ENCODE measurements around the gene NLGN1.

DNA sequence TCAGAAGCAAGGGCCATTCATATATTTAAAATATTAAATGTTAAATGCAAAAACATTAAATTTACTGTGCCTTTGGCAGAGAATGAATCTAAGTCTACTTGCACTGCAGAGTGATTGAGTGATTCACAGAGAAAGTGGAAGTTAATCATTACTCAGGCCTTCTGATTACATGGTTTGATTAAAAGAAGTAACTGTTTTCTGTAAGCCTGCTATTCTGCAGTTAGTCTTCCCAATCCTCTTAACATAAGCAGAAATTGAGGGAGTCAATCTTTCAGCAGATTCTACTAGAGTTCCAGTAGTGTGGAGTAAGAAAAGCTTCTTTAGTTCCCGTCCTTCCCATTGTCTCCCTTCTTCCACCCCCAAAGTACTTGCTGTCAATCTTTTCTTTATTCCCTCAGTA is 1.5 kb downstream of the NLGN1 start:
- TF ChIP-seq ZFX (CRISPR knock-in tag; IDR thresholded peaks at IDR 0.05), result no peak
- TF ChIP-seq CHD2 (IDR thresholded peaks at IDR 0.05; ENCODE audit: low read depth, low read length), result no peak
- no peak for TF ChIP-seq NRF1 (conservative IDR thresholded peaks at IDR 0.05 in 1 of 2, IDR thresholded peaks at IDR 0.05 in 1 of 2)
- no peak for TF ChIP-seq TBL1XR1 (IDR thresholded peaks at IDR 0.05; ENCODE audit: low read length in 2 of 2)
- no peak for TF ChIP-seq ZNF232 (CRISPR knock-in tag; IDR thresholded peaks at IDR 0.05)
- TF ChIP-seq, protein P1, sequence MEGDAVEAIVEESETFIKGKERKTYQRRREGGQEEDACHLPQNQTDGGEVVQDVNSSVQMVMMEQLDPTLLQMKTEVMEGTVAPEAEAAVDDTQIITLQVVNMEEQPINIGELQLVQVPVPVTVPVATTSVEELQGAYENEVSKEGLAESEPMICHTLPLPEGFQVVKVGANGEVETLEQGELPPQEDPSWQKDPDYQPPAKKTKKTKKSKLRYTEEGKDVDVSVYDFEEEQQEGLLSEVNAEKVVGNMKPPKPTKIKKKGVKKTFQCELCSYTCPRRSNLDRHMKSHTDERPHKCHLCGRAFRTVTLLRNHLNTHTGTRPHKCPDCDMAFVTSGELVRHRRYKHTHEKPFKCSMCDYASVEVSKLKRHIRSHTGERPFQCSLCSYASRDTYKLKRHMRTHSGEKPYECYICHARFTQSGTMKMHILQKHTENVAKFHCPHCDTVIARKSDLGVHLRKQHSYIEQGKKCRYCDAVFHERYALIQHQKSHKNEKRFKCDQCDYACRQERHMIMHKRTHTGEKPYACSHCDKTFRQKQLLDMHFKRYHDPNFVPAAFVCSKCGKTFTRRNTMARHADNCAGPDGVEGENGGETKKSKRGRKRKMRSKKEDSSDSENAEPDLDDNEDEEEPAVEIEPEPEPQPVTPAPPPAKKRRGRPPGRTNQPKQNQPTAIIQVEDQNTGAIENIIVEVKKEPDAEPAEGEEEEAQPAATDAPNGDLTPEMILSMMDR (IDR thresholded peaks at IDR 0.05 in 2 of 3, conservative IDR thresholded peaks at IDR 0.05 in 1 of 3; ENCODE audit: insufficient read depth in 2 of 3, low read depth in 1 of 3, low read length in 3 of 3), result no peak
- TF ChIP-seq VEZF1 (CRISPR knock-in tag; IDR thresholded peaks at IDR 0.05), result no peak
- no peak for TF ChIP-seq RFX5 (IDR thresholded peaks at IDR 0.05; ENCODE audit: low read depth, low read length)
